ENCODE data around the gene GPX7.
"Not testable (repeated sequence)": the region's sequence is repeated elsewhere in the genome, so short reads cannot be mapped to it uniquely, and the experiment has no call there.

GPX7 gene

GRCh38 chr1:52572387-52572786 is 29.8 kb upstream of the GPX7 start:
- peaks cover 16% of the 10 kb centered on the region for H3K4me1 Mint-ChIP-seq (ENCODE audit: low read depth)
- no peak overlapping the region for H3K4me3 Mint-ChIP-seq
- DNase-seq (ENCODE audit: low spot score), result no peak
- no peak overlapping the region for H3K27ac Mint-ChIP-seq
- peaks cover 12% of the 10 kb centered on the region for H3K27me3 Mint-ChIP-seq (ENCODE audit: low read depth)
- H3K36me3 Mint-ChIP-seq (ENCODE audit: low read depth), result no peaks in the 10 kb centered on the region
- no peaks in the 10 kb centered on the region for H3K9me3 Mint-ChIP-seq

- Mint-ChIP-seq H3K4me3 (no peak overlapping the region), H3K27ac (no peak overlapping the region), H3K9me3 (peaks cover 7% of the 10 kb centered on the region), H3K36me3 (ENCODE audit: low read depth) (peaks cover 2% of the 10 kb centered on the region), H3K4me1 (ENCODE audit: low read depth) (peaks cover 20% of the 10 kb centered on the region), H3K27me3 (ENCODE audit: low read depth) (peaks cover 3% of the 10 kb centered on the region)
- no peak for DNase-seq (ENCODE audit: low spot score)
These were observed 27.6 kb upstream of the GPX7 start for GRCh38 chr1:52574594-52574993.

- peaks cover 3% of the 10 kb centered on the region for H3K27me3 Mint-ChIP-seq (ENCODE audit: low read depth)
- no peak overlapping the region for H3K4me3 Mint-ChIP-seq
- H3K27ac Mint-ChIP-seq, result no peak overlapping the region
- peaks cover 2% of the 10 kb centered on the region for H3K36me3 Mint-ChIP-seq (ENCODE audit: low read depth)
- peaks cover 19% of the 10 kb centered on the region for H3K4me1 Mint-ChIP-seq (ENCODE audit: low read depth)
- H3K9me3 Mint-ChIP-seq, result peaks cover 7% of the 10 kb centered on the region
- no peak for DNase-seq (ENCODE audit: low spot score)
These were observed 26.1 kb upstream of the GPX7 start for GRCh38 chr1:52576074-52576473.

GRCh38 chr1:52578066-52578465 is 24.1 kb upstream of the GPX7 start:
- peaks cover 17% of the 10 kb centered on the region for H3K4me1 Mint-ChIP-seq (ENCODE audit: low read depth)
- not testable (repeated sequence) for H3K27me3 Mint-ChIP-seq (ENCODE audit: low read depth); H3K9me3 Mint-ChIP-seq; H3K36me3 Mint-ChIP-seq (ENCODE audit: low read depth); H3K4me3 Mint-ChIP-seq; DNase-seq (ENCODE audit: low spot score); H3K27ac Mint-ChIP-seq

- Mint-ChIP-seq H3K4me3 (no peak overlapping the region), H3K27me3 (ENCODE audit: low read depth) (peaks cover 9% of the 10 kb centered on the region), H3K9me3 (peaks cover 7% of the 10 kb centered on the region), H3K4me1 (ENCODE audit: low read depth) (peaks cover 16% of the 10 kb centered on the region), H3K36me3 (ENCODE audit: low read depth) (peaks cover 2% of the 10 kb centered on the region), H3K27ac (peak overlapping the region; percentile 13)
- no peak for DNase-seq (ENCODE audit: low spot score)
These were observed 22.8 kb upstream of the GPX7 start for GRCh38 chr1:52579415-52579814.

- peaks cover 7% of the 10 kb centered on the region for H3K27me3 Mint-ChIP-seq (ENCODE audit: low read depth)
- peaks cover 2% of the 10 kb centered on the region for H3K36me3 Mint-ChIP-seq (ENCODE audit: low read depth)
- DNase-seq (ENCODE audit: low spot score), result no peak
- H3K27ac Mint-ChIP-seq, result no peak overlapping the region
- peaks cover 7% of the 10 kb centered on the region for H3K9me3 Mint-ChIP-seq
- H3K4me1 Mint-ChIP-seq (ENCODE audit: low read depth), result peaks cover 11% of the 10 kb centered on the region
- H3K4me3 Mint-ChIP-seq, result no peak overlapping the region
These were observed 21.9 kb upstream of the GPX7 start for GRCh38 chr1:52580283-52580682.

GRCh38 chr1:52582116-52582696 is 20.0 kb upstream of the GPX7 start:
- Mint-ChIP-seq H3K9me3 (peaks cover 7% of the 10 kb centered on the region), H3K4me3 (no peak overlapping the region), H3K4me1 (ENCODE audit: low read depth) (peaks cover 10% of the 10 kb centered on the region), H3K36me3 (ENCODE audit: low read depth) (peaks cover 2% of the 10 kb centered on the region), H3K27me3 (ENCODE audit: low read depth) (peaks cover 6% of the 10 kb centered on the region), H3K27ac (no peak overlapping the region)
- DNase-seq (ENCODE audit: low spot score), result no peak

- Mint-ChIP-seq H3K9me3 (no peaks in the 10 kb centered on the region), H3K4me1 (ENCODE audit: low read depth) (no peaks in the 10 kb centered on the region), H3K27me3 (ENCODE audit: low read depth) (peaks cover 9% of the 10 kb centered on the region), H3K4me3 (no peak overlapping the region), H3K36me3 (ENCODE audit: low read depth) (no peaks in the 10 kb centered on the region), H3K27ac (no peak overlapping the region)
- DNase-seq (ENCODE audit: low spot score), result no peak
These were observed 16.7 kb upstream of the GPX7 start for GRCh38 chr1:52585474-52585873.

GRCh38 chr1:52588027-52588426 is 14.1 kb upstream of the GPX7 start:
- DNase-seq (ENCODE audit: low spot score), result no peak
- no peaks in the 10 kb centered on the region for H3K36me3 Mint-ChIP-seq (ENCODE audit: low read depth)
- no peaks in the 10 kb centered on the region for H3K9me3 Mint-ChIP-seq
- H3K4me3 Mint-ChIP-seq, result no peak overlapping the region
- peaks cover 9% of the 10 kb centered on the region for H3K27me3 Mint-ChIP-seq (ENCODE audit: low read depth)
- H3K4me1 Mint-ChIP-seq (ENCODE audit: low read depth), result no peaks in the 10 kb centered on the region
- no peak overlapping the region for H3K27ac Mint-ChIP-seq

GRCh38 chr1:52588535-52588934 is 13.6 kb upstream of the GPX7 start:
- Mint-ChIP-seq H3K36me3 (ENCODE audit: low read depth) (no peaks in the 10 kb centered on the region), H3K9me3 (no peaks in the 10 kb centered on the region), H3K27ac (no peak overlapping the region), H3K27me3 (ENCODE audit: low read depth) (peaks cover 6% of the 10 kb centered on the region), H3K4me3 (no peak overlapping the region), H3K4me1 (ENCODE audit: low read depth) (no peaks in the 10 kb centered on the region)
- DNase-seq (ENCODE audit: low spot score), result no peak

- no peaks in the 10 kb centered on the region for H3K36me3 Mint-ChIP-seq (ENCODE audit: low read depth)
- no peaks in the 10 kb centered on the region for H3K4me1 Mint-ChIP-seq (ENCODE audit: low read depth)
- peaks cover 5% of the 10 kb centered on the region for H3K27me3 Mint-ChIP-seq (ENCODE audit: low read depth)
- H3K9me3 Mint-ChIP-seq, result no peaks in the 10 kb centered on the region
- no peak overlapping the region for H3K27ac Mint-ChIP-seq
- no peak overlapping the region for H3K4me3 Mint-ChIP-seq
- no peak for DNase-seq (ENCODE audit: low spot score)
These were observed 11.9 kb upstream of the GPX7 start for GRCh38 chr1:52590266-52590665.

GRCh38 chr1:52592637-52593323 is 9.4 kb upstream of the GPX7 start:
- Mint-ChIP-seq H3K4me3 (no peak overlapping the region), H3K27me3 (ENCODE audit: low read depth) (peaks cover 7% of the 10 kb centered on the region), H3K36me3 (ENCODE audit: low read depth) (no peaks in the 10 kb centered on the region), H3K4me1 (ENCODE audit: low read depth) (no peaks in the 10 kb centered on the region), H3K9me3 (no peaks in the 10 kb centered on the region), H3K27ac (no peak overlapping the region)
- no peak for DNase-seq (ENCODE audit: low spot score)

GRCh38 chr1:52593495-52593894 is 8.7 kb upstream of the GPX7 start:
- Mint-ChIP-seq H3K4me1 (ENCODE audit: low read depth) (no peaks in the 10 kb centered on the region), H3K36me3 (ENCODE audit: low read depth) (no peaks in the 10 kb centered on the region), H3K9me3 (no peaks in the 10 kb centered on the region), H3K4me3 (no peak overlapping the region), H3K27me3 (ENCODE audit: low read depth) (peaks cover 9% of the 10 kb centered on the region), H3K27ac (no peak overlapping the region)
- DNase-seq (ENCODE audit: low spot score), result no peak

- Mint-ChIP-seq H3K9me3 (no peaks in the 10 kb centered on the region), H3K4me1 (ENCODE audit: low read depth) (no peaks in the 10 kb centered on the region), H3K27ac (no peak overlapping the region)
These were observed 7.1 kb upstream of the GPX7 start for GRCh38 chr1:52595061-52595460.

GRCh38 chr1:52597912-52598311 is 4.3 kb upstream of the GPX7 start:
- no peaks in the 10 kb centered on the region for H3K36me3 Mint-ChIP-seq (ENCODE audit: low read depth)
- H3K27ac Mint-ChIP-seq, result no peak overlapping the region
- H3K9me3 Mint-ChIP-seq, result no peaks in the 10 kb centered on the region
- DNase-seq (ENCODE audit: low spot score), result no peak
- H3K4me3 Mint-ChIP-seq, result no peak overlapping the region
- H3K4me1 Mint-ChIP-seq (ENCODE audit: low read depth), result peaks cover 8% of the 10 kb centered on the region
- H3K27me3 Mint-ChIP-seq (ENCODE audit: low read depth), result peaks cover 9% of the 10 kb centered on the region

More at GRCh38 chr1:52595061-52595460, 7.1 kb upstream of the GPX7 start:
- no peaks in the 10 kb centered on the region for H3K36me3 Mint-ChIP-seq (ENCODE audit: low read depth)
- peaks cover 9% of the 10 kb centered on the region for H3K27me3 Mint-ChIP-seq (ENCODE audit: low read depth)
- no peak overlapping the region for H3K4me3 Mint-ChIP-seq
- DNase-seq (ENCODE audit: low spot score), result no peak

Data from T-helper 2 cell treated with Interferon-gamma antibody and Interleukin-4, amounts not matched to agents 5 μg/mL and 100 μg/mL, for 36 hours (primary cell).